HG03520 (cell line): ENCODE results near the gene CSAD.

Experiments used
- ATAC-seq: cut with Tn5 transposase; IDR thresholded peaks from one replicate; pipeline ENCODE4 v1.9.1; 2021; ENCODE audit warnings: mild to moderate bottlenecking, moderate library complexity; ENCODE audit not compliant: unreplicated experiment

The CSAD gene

DNA sequence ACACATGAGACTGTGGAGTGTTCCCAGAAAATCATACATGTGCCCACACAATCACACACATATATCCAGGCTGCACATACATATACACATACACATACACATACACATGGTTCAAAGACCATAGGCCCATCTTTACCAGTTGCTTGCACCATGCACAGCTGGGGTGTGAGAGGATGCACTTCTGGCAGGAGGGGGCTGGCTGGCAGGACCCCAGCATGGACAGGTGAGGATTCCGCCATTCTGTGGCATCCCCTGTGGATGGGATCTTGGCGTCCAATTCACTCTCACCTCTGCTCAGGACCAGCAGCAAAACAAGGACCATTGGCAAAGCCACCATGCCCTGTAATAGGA lies 19.4 kb upstream of the CSAD start:
- no peak for ATAC-seq

DNA sequence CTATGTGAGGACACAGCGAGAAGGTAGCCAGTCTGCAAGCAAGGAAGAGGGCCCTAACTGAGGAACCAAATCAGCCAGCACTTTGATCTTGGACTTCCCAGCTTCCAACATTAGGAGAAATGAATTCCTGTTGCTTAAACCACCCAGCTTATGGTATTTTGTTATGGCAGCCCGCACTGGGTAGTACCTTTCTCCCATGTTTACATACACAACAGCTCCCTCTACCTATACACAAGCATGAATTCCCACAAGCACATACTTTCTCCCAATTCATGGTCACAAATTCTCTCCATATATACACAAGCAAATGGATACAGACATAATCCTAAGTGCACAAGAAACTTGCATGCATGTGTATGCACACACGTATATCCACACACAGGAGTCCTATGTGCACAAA lies 19.0 kb upstream of the CSAD start:
- no peak for ATAC-seq

DNA sequence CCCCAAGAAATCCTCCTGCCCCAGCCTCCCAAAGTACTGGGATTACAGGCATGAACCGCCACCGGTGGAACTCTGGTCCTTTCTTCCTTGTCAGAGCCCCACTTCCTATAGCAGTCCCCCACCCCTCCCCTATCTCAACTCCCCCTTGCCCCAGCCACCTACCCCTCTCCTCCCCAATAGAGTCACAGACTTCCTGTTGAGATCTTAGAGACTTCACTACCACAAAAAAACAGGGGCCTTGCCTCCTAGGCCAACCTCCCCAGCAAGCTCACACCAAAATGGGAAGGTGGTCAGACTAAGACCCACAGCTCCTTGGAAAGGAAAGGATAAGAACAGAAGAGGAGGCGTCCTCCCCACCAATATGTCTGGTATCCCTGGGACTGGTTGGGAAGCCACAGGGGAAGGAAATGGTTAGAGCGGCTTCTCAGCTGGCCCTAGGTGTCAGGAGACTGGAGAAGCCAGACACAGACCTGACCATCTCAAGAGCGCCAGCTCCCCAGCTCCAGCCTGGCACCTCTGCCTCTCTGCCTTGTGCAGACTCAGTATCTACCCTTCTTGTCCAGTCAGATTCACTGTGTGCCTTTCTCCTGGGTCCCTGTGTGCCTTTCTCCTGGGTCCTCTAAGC lies 17.9 kb upstream of the CSAD start:
- no peak for ATAC-seq

DNA sequence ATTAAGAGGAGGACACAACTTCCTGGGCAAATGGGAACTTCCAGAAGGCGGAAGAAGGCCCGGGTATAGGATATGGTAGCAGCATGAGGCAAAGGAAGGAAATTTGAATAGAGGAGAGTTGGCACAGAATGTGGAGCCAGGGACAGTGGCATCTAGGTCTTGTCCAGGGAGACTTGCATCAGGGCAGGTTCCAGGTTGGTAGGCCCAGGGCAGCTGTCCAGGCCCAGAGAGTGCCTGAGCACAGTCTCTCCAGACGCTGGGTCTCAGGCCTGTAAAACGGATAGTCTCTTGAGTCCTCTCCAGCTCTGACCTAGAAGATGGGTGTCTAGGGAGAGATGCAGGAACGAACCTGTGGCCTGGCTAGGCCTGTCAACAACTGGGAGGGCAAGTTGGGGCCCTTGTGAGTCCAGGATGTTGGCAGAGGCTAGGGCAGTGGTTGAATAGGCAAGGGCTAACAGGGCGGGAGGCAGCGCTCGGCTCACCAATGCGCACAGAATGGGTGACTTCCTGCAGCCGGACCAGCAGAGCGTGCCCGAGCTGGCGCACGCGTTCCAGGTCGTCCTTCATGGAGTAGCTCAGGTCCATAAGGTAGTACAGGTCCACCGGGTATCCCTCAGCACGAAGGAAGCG lies 16.4 kb upstream of the CSAD start:
- ATAC-seq = no peak

DNA sequence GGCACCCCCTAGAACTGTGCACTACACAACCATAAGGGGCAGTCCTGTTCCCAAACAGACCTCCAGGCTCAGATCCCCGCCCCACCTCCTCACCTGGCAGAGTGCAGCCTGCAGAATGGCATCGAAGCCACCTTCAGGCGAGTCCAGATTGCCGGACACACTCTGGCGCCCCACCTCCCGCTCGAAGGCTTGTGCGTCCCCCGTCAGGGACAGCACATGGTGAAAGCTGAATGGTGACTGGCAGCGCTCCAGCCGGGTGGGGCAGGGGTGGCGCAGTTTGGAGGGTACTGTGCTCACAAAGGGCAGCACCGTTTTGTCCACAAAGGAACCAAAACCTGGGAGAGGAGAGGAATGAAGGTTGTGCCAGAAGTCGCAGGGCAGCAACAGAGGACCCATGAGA lies 15.8 kb upstream of the CSAD start:
- no peak for ATAC-seq

DNA sequence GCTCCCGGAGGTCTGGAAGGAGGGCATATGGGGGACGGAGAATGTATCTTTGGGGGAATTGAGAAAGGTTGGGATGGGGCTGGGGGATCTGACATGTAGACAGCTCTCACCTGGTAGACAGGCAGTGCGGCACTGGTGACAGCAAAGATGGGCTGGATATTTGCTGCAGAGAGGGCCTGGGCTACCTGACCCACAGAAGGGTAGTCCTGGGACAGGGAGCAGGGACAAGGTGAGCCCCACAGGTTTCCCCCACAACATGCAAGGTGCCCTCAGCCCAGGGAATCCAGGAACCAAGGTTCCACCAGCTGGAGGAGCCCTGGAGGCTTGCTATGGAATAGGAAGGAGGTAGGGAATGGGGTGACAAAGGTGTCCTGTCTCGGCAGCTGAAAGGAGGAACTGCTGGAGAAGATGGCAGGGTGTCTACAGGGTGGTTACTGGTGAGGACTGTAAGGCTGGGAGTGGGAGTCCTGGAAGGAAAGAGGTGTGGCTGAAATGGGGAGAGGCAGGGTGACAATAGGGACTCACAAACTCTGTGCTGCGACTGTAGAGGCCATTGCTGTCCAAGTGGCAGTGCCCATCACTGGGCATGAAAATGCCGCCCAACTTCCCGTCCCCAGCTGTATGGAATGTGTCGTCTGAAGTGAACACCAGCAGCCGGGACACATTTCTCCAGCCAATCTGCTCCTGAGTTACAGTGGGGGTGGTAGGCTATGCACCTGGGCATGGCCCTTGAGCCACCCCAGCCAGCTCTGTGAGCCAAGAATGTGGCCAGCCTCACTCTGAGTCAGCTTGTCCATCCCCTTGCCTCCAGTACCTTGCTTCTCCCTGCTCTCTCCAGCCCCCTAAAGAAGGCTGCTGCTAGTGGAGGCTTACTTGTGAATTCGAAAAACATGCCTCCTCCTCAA lies 15.0 kb upstream of the CSAD start:
- no peak for ATAC-seq

DNA sequence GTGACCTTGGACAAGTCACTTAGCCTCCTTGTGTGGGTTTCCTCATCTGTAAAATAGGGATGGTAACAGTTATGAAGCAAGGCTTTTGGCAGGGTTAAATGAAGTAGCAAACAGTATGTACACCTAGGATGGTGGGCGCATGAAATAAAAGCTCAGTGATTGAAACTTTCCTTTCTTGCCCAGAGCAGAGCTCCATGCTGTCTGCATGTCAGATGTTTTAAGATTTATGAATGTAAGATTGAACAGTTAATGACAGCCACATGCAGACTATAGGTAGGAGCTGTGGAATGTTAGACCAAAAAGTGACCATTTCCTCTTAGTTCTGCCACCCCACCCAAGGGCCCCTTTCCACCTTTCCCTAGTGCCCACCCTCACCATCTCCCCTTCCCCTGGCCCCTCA lies 14.2 kb upstream of the CSAD start:
- no peak for ATAC-seq

DNA sequence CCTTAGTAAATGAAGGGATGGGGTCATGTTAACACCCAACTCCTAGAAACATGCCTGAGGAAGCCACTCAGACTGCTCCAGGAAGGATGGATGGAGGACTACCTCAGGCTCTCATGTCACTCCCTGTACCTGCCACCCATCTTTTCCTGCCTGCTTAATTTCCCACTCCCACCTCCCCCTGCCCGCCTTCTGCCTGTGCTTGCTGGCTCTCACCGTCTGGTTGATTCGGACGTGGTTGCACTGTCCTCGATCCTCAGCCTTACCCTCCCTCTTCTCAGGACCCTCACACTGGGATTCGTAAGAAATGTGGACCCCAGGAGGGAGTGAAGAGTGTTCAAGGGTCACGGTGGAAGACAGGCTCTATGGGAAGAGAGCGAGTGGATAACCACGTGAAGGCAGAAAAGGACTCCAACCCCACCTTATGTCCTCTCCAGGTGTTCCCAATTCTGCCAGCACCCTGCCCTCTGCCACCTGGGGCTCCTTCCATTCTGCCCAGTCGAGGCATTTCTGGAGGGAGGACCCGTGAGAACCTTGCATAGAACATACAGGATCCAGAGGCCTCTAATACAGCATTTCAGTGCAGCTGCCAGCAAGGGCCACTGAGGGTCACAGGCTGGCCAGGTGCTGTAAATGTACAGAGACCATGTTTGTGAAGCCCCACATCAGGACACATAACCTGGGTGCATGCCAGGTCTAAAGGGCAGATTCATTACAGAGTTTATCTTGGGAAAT lies 13.4 kb upstream of the CSAD start:
- no peak for ATAC-seq

DNA sequence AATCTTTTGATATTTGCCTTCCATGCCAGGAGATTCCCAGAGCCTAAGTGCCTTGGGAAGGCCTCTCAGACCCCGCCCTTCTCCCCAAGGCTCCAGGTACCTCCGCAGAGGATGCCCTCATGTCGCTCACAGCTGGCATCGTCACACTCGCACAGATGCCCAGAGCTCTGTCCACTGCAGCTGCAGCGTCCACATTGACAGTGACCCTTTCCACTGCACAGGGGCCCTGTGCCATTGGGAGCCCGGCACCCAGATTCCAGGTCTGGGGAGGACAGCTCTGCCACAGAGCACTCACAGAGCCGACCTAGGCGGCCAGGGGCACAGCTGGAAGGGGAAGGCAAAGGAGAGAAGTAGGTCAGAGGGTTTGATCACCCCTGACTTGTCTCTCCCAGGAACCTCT lies 12.3 kb upstream of the CSAD start:
- ATAC-seq = no peak

DNA sequence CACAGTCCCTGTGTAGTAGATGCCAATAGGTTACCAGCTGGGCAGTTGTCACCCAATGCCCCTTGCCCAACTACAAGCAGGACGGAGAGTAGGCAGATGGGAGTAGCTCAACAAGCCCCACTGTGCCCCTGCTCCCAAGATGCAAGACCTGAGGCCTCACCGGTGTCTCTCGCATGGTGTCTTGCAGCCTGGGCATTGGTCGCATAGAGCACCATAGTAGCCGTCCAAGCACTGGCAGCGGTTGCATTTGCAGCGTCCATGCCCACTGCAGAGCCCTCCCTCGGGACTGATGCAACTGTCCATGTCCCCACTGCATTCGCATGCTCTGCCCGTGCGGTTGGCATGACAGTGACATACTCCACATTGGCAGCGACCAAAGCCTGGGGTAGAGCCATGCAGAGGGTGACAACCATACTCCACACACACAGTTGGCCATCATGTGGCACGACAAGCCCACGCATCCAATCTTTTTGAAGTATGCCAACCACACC lies 11.9 kb upstream of the CSAD start:
- ATAC-seq = no peak

DNA sequence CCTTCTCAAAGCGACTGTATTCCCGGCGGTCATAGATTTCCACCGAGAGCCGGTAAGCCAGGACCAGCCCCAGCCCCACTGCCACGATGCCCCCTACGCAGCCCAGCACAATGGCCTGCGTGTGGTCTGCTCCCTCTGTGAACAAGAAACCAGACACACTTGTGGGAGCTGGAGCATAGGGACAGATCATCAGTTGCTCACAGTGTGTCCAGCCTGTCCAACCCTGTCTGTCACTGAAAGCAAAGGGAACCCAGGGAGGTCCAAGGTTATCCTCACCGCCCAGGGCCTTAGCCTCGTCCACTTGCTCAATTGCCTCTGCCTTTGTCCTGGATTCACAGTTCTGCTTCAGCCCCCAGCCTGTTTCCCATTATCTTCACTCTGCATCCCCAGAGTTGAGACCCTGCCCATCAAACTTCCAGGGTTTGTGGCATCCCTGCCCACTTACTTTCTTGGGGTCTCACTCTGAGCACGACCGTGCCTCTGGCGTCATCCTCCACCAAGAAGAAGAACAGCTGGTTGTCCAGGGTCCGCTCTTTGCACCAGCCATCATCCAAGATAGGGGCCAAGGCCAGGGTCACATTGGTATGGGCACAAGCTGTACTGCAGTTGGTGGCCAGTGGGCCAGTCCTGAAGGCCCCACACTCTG lies 11.3 kb upstream of the CSAD start:
- no peak for ATAC-seq

DNA sequence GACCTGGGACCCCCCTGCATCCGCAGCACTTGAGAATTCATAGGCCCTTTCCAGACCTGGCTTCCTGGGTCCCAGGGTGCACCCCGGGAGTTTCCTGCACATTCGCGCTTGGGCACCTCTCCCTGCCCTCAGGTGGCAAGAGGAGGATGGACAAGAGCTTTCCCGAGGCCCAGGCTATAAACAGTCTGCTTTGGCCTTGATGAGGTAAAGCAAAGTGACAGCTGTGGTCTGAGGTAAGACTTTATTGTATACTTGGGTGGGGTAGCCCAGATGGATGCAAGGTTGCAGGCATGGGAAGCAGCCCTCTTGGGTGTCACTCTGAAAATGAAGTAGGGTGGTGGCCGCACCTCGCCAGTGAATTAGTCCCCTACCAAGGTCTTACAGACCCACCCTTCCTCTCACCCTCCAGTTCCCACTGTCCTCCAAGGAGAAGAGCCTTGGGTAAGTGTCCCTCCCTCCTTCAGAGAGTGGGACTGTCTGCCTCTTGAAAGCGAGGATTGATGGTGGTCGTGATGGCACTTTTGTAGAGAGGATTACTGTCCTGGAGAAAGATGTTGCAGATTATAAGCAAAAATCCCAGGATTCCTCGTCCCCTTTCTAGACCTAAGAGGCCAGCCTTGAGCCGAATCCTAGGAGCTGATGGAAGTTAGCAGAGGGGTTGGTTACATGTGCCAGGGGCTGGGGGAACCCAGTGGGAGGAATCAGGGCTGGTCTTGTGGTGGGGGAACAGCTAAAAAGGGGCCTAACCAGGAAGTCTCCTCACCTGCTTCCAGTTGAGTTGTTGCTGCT lies 10.6 kb upstream of the CSAD start:
- ATAC-seq = no peak

DNA sequence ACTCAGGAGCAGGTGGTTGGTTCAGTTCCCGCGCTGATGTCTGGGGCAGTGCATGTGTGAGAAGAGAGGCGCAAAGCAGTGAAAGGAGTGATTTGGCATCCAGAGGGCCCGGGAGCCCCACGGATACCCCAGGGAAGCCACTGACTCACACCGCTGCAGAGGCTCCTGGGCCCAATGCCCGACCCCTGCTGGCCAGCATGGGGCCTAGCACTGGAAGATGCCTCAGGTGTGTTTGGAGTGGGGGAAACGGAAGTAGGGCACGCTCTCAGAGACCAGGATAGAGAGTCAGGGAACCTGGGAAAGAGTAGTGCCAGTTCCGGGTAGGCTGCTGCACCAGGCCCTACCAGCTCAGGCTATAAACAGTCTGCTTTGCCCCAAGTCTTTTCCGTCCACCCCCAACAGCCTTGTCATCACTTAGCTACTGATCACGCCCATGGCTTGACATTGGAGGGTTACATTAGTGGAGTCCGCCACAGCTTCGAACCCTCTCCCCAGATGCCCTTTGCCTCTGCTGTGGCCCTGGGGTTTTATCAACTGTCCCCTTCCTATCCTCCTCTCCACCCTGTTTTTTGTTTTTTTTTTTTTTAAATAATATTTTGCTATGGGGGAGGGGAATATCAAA lies 9.5 kb upstream of the CSAD start:
- ATAC-seq = no peak

DNA sequence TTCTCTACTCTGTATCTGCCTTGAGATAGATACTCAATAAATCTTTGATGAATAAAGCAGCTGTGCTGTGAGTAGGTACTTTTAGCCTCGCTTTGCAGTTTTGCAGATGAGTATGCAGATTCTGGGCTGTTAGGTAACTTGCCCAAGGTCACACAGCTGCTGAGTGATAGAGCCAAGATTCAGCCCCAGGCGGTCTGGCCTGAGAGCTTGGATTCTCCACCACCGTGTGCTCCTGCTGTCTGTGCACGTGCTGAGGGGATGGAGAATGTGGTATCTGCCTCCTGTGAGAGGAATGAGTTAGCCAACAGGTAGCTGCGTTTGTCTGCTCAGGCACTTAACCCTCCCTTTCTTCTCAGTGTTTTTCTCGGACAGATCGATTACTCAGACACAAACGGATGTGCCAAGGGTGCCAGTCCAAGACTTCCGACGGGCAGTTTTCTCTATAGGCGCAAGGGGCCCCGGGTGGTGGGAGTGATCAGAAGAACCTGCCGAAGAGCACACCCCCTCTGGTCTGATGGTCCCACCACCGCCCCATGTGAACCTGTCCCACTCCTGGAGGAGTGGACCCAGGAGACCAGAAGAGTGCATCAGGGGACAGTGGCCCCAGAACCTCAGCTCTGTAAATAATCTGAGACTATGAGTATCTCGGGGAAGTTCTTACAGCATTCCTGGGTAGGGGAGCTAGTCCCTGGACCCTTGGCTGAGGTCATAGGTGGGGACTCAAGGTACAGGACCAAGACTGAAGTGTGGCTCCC lies 6.6 kb upstream of the CSAD start:
- ATAC-seq = no peak

DNA sequence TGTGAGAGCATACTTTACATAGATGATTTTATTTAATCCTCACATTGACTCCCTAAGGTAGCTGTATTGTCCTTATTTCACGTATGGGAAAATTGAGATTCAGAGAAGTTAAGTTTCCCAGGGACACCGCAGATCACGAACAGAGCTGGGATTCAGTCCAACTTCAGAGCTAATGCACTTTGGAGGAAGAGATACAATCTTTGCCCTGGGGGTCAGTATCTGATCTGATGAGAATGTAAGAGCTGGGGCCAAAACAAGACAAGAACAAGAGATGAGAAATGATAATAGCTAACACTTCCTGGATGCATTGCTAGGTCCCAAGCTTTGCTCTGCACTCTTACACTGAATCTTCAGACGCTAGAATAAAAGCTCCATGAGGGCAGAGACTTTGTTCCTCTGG lies 6.0 kb upstream of the CSAD start:
- ATAC-seq = no peak

DNA sequence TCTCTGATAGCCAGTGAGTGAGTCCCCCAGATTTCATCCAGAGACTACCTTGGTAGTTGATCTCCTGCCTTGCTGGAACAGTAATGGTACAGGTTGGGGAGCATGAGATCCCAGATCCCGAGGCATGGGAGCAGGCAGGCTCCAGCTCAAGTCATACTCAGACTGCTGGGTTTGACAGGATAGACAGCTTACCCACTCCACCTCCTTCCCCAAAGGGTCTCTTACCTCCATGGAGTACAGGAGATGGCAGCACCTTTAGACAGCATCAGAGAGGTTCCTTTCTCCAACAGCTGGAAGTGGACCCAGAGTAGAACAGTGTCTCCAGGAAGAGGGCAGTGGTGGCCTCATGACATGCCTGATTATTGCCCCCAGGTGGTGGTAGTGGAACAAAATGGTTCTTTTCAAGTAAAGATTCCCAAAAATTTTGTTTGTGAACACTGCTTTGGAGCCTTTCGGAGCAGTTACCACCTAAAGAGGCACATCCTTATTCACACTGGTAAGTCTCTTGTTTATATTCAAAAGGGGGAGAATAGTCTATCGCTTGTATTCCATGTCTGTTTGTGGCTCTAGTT lies 4.9 kb upstream of the CSAD start:
- ATAC-seq = no peak

DNA sequence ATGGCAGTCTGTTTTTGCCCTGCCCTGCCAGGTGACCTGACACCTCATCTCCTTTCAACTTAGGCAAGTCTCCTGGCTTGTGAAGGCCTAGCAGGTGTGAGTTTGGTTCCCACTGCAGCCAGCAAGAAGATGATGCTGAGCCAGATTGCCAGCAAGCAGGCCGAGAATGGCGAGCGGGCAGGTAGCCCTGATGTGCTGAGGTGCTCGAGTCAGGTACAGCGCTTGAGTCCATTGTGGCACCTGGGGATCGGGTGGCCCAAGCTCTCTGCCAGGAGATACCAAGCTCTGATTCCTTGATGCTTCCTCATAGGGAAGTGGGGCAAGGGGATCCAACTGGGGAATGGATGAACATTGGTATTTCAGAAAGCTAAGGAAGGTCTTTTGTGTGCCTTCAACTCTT lies 4.1 kb upstream of the CSAD start:
- no peak for ATAC-seq

DNA sequence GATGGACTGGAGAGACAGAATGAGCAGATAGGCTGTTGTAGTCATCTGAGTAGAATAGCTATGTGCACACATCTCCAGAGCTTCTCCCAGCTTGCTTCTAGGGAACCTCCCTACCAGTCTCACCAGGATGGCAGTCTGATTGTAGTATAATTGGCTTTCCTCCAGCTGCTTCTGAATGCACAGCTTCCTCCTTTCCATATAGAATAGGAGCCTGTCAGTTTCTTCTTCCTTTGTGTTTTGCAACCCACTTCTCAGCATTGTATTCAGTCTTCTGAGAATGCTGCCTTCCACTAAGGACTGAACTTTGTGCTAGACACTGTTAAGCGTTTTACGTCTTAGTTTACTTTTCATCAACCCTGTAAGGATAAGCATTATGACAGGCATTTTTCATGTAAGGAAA lies 2.2 kb upstream of the CSAD start:
- no peak for ATAC-seq

DNA sequence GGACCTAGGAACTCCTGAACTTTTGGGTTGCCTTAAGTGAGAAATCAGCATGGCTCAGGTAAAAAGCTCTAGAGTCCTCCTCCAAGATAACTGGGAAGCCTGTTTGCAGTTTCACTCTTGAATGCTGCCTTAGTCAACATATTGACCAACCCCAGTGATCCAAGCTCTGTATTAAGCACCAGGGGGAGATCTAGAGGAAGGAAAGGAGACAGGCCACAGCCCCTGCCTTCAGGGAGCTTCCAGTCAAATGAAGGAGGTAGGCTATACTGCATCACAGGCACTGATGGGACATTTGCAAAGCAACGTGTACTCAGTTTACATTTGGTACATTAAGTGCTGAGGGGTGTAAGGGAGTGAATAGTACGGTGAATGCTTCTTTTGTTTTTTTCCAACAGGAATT lies 1.2 kb upstream of the CSAD start:
- no peak for ATAC-seq
